K562 (cell line): ENCODE measurements around the gene CSAD. TPM values are rescaled to one million over a fixed set of nuclear protein-coding genes. Genes with fewer than 3 reads are reported as not detected.

Experiments
- ATAC-seq: fragments of 200-7000 bp; cut with Tn5 transposase; 3 replicates; pipeline ENCODE4 v1.9.1; 2020; ENCODE audit warnings: moderate library complexity
- BruUV-seq: library from RNA; stranded (reverse); fragments of 400-500 nt; replicated peaks from 2 replicates; lab custom pipeline; 2021; lab: Mats Ljungman, UMichigan
- CTCF ChIA-PET: fragments of 300-600 bp; formaldehyde crosslinking; extraction: SDS; loops from one replicate; lab custom pipeline; 2021; ENCODE audit warnings: low intra/inter-chr PET ratio; lab: Yijun Ruan, JAX
- POLR2A ChIA-PET: fragments of 300-600, 350-650 bp; sonication (Branson Sonifier 250); formaldehyde crosslinking; extraction: SDS; loops from one replicate; lab custom pipeline; 2021; ENCODE audit warnings: antibody characterized with exemption, inconsistent platforms; lab: Yijun Ruan, JAX
- DNase-seq, 4 experiments: peaks; one replicate each; pipeline versions ENCODE4 v3.0.0 to v3.0.0-alpha.2; 2011 to 2018; ENCODE audit warnings: low spot score in 3 of 4, mixed read lengths in 3 of 4; ENCODE audit errors: extremely low read depth in 1 of 4
- FAIRE-seq: peaks from 2 replicates; lab custom pipeline; 2011; peaks lifted over from hg19 to GRCh38; lab: Jason Lieb, UNC
- H2AFZ ChIP-seq: 2 replicates; pipeline ENCODE4 v1.6.0; 2011; ENCODE audit warnings: low read depth, low read length, control low read depth, inconsistent platforms
- H3K27ac ChIP-seq: fragments of 200-600 bp; 3 replicates; pipeline ENCODE4 v1.8.0; 2011; ENCODE audit warnings: low read depth, mild to moderate bottlenecking, control low read depth, inconsistent platforms, low read length, moderate library complexity, mixed read lengths; ENCODE audit errors: extremely low read depth
- H3K27me3 ChIP-seq, 2 experiments: fragments of 300-600 bp in 1 of 2; 2 replicates in 1 of 2; 3 replicates in 1 of 2; pipeline versions ENCODE4 v1.6.0 to v1.8.0; 2011; ENCODE audit warnings: inconsistent platforms in 2 of 2, low read length in 2 of 2, mild to moderate bottlenecking in 1 of 2, mixed read lengths in 1 of 2, moderate library complexity in 1 of 2; ENCODE audit not compliant: control insufficient read depth in 2 of 2, insufficient read depth in 2 of 2
- H3K36me3 ChIP-seq: fragments of 300-600 bp; 3 replicates; pipeline ENCODE4 v1.8.0; 2011; ENCODE audit warnings: mild to moderate bottlenecking, low read length, inconsistent platforms; ENCODE audit not compliant: control insufficient read depth, insufficient read depth
- H3K4me1 ChIP-seq, 2 experiments: fragments of 200-600 bp in 1 of 2; replicated peaks in 1 of 2; 2 replicates in 1 of 2; 3 replicates in 1 of 2; pipeline versions ENCODE4 v1.5.1 to v1.8.0; 2011; ENCODE audit warnings: inconsistent platforms in 2 of 2, low read length in 2 of 2, mild to moderate bottlenecking in 1 of 2, mixed read lengths in 1 of 2, moderate library complexity in 1 of 2; ENCODE audit not compliant: control insufficient read depth in 2 of 2, insufficient read depth in 2 of 2
- H3K4me2 ChIP-seq: 2 replicates; pipeline ENCODE4 v1.6.1; 2011; ENCODE audit warnings: low read length, control low read depth, inconsistent platforms, mixed read lengths; ENCODE audit not compliant: insufficient read depth
- H3K4me3 ChIP-seq: fragments of 200-600 bp; sonication (generic), shearing (Covaris generic); 2 replicates; pipeline ENCODE4 v1.5.1; 2016; ENCODE audit warnings: control low read depth, inconsistent platforms
- H3K79me2 ChIP-seq: fragments of 200-600 bp; 3 replicates; pipeline ENCODE4 v1.8.0; 2011; ENCODE audit warnings: low read length, inconsistent platforms; ENCODE audit not compliant: control insufficient read depth, insufficient read depth
- H3K9ac ChIP-seq, 2 experiments: 2 replicates each; pipeline versions ENCODE4 v1.6.0 to v1.6.1; 2011; ENCODE audit warnings: low read depth in 2 of 2, low read length in 2 of 2, control low read depth in 1 of 2, inconsistent platforms in 1 of 2, mild to moderate bottlenecking in 1 of 2, mixed read lengths in 1 of 2; ENCODE audit not compliant: insufficient read depth in 1 of 2
- H3K9me1 ChIP-seq: one replicate; pipeline ENCODE4 v1.6.0; 2011; ENCODE audit warnings: inconsistent platforms, mild to moderate bottlenecking, low read length, moderate library complexity; ENCODE audit not compliant: control insufficient read depth, insufficient read depth
- H3K9me3 ChIP-seq: replicated peaks from 2 replicates; pipeline ENCODE4 v1.5.1; 2011; ENCODE audit warnings: low read depth, low read length, inconsistent platforms; ENCODE audit not compliant: control insufficient read depth, insufficient read depth
- H4K20me1 ChIP-seq: replicated peaks from 2 replicates; pipeline ENCODE4 v1.6.1; 2011; ENCODE audit warnings: low read length, inconsistent platforms, mixed read lengths; ENCODE audit not compliant: control insufficient read depth, insufficient read depth
- PRDM10 ChIP-seq: fragments of 450-650 bp; IDR thresholded peaks from 2 replicates; pipeline ENCODE4 v1.6.1; 2018; ENCODE audit not compliant: partially characterized antibody
- ZFX ChIP-seq: sonication (generic); formaldehyde crosslinking; IDR thresholded peaks from 2 replicates; pipeline ENCODE4 v1.8.0; 2022; ENCODE audit warnings: mild to moderate bottlenecking, missing genetic modification reagents, moderate library complexity
- ZNF197 ChIP-seq: fragments of 200-800 bp; sonication (Bioruptor generic); IDR thresholded peaks from 2 replicates; pipeline ENCODE4 v1.6.1; 2016; ENCODE audit warnings: low read depth, missing genetic modification characterization, missing compliant biosample characterization
- ZNF212 ChIP-seq: fragments of 450-650 bp; formaldehyde crosslinking; IDR thresholded peaks from 2 replicates; pipeline ENCODE4 v1.4.0; 2020; ENCODE audit warnings: mild to moderate bottlenecking
- WGBS: fragments of 100-300 bp; shearing (Covaris generic); methylation state at CpG from one replicate; pipeline ENCODE4 v1.1.6; 2016; ENCODE audit warnings: low coverage, mixed read lengths; ENCODE audit not compliant: insufficient coverage; ENCODE audit errors: missing lambda C conversion rate; 5-methylcytosine and 5-hydroxymethylcytosine counted together
- in situ Hi-C: fragments of 300-500 bp; cut with MboI; formaldehyde crosslinking; loops from 4 replicates; pipeline ENCODE4 v1.15.0; 2018; ENCODE audit warnings: inconsistent platforms, mixed read lengths
- intact Hi-C: fragments of 100-400 bp; cut with micrococcal nuclease; formaldehyde crosslinking; loops from 2 replicates; pipeline ENCODE4 v1.14.2; 2022
- polyA plus RNA-seq, 8 experiments: library from polyadenylated mRNA; depleted of rRNA in 4 of 8; stranded (reverse) in 5 of 8; unstranded in 3 of 8; fragments of >200 nt; fragmentation: Nextera tagmentation in 2 of 8; fragmentation: Illumina TruSeq in 1 of 8; extraction: Ambion mirVana in 2 of 8; extraction: Trizol in 1 of 8; gene quantifications; 2 replicates each; pipeline versions ENCODE4 v1.2.1 to v1.2.3, GENCODE V29; 2011 to 2014; ENCODE audit warnings: inconsistent platforms in 1 of 8, missing spikeins in 1 of 8
- total RNA-seq, 7 experiments: library from RNA; depleted of rRNA in 6 of 7; stranded (reverse); fragments of >200 nt in 6 of 7; fragmentation: Illumina TruSeq in 2 of 7; extraction: Trizol in 2 of 7; gene quantifications; 2 replicates each; pipeline versions ENCODE4 v1.2.1 to v1.2.3, GENCODE V29; 2011 to 2021; ENCODE audit warnings: low replicate concordance in 1 of 7

CSAD gene
- total and polyA plus RNA-seq, 9 of the 15 experiments (the other 6 are each of a cell fraction or from before 2014, with no cell fraction given), result 1.8 to 19.6 (median 8.1) TPM

GRCh38 chr12:53218551-53219291 is 38.0 kb upstream of the CSAD start:
- peak overlapping the region; percentile 61 to 93; a peak in 3 of 4 replicates for H3K9ac ChIP-seq

More at GRCh38 chr12:53218551-53219291, 38.0 kb upstream of the CSAD start:
- H3K4me1 ChIP-seq, result peaks cover 38 to 71% of the 10 kb centered on the region in 2 experiments
- 48% methylated on average over 18 of the region's 30 CpGs for WGBS
- H3K4me3 ChIP-seq, result peak overlapping the region; percentile 64
- intact Hi-C loops (no loop called here), in situ Hi-C loops (no loop called here)
- H3K9me1 ChIP-seq, result no peaks in the 10 kb centered on the region
- H4K20me1 ChIP-seq, result no peaks in the 10 kb centered on the region
- H3K36me3 ChIP-seq, result peaks cover 17% of the 10 kb centered on the region; the same call in 2 of the 3 replicates
- FAIRE-seq, result no peak
- peak in 1 of 4 experiments; percentile 42 for DNase-seq
- no peak for ATAC-seq
- peak overlapping the region; percentile 57; the same call in 1 of the 3 replicates for H3K27ac ChIP-seq
- no peaks in the 10 kb centered on the region for H3K27me3 ChIP-seq
- H3K9me3 ChIP-seq, result no peaks in the 10 kb centered on the region
- no TSS peak for BruUV-seq
- ChIA-PET CTCF (interaction anchor here (0.7 kb wide), 1 partner anchor 32 kb away, joined by 3 read pairs; no protein-coding TSS in a partner anchor), POLR2A (interaction anchor here (0.6 to 1.6 kb wide), 10 partner anchors 11 to 275 kb away, joined by 3 to 6 read pairs (median 4); partner anchors contain the start of genes ESPL1, ITGB7 and PFDN5)
- peaks cover 24% of the 10 kb centered on the region for H3K79me2 ChIP-seq
- TF ChIP-seq ZNF212, result no peak
- TF ChIP-seq ZNF197 (CRISPR knock-in tag), result no peak
- TF ChIP-seq ZFX (CRISPR knock-in tag), result 0 out of 2 replicates have a peak, but pooled peaks have one; percentile 13
- peak; percentile 30 for TF ChIP-seq PRDM10
- peak overlapping the region; percentile 87 for H2AFZ ChIP-seq
- H3K4me2 ChIP-seq, result peak overlapping the region; percentile 95
